Measurements from ENCODE around the gene NCBP2.

Gene NCBP2

DNA sequence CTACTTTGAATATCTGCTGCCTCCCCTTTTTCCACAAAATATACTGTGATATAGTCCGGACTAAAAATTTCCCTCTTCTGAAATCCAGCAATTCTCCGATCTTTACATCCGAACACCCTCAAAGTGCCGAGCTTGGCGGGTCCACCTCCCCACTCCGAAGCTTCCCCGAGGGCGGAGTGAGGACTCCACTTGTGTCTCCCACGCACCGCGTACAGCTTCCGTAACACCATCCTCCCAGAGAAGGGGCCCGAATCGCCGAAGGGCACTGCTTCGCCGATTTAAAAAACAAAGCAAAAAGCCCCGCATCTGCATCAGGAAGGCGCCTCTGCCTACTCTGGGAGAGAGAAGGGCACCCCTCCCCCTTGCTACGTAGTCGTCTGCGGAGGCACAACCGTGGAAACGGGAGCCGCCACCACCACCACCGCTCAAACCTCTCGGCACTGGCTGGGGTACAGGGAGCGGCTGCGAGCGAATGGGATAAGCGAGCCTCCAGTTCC lies 551 bp downstream of the NCBP2 start:
- in situ Hi-C loops (cut with MboI; ENCODE audit: low sequenced_read_pairs): no loop called here

- in situ Hi-C loops (cut with MboI; ENCODE audit: low sequenced_read_pairs): no loop called here
These were observed 3.8 kb downstream of the NCBP2 start for GRCh38 chr3:196938576-196938975.

DNA sequence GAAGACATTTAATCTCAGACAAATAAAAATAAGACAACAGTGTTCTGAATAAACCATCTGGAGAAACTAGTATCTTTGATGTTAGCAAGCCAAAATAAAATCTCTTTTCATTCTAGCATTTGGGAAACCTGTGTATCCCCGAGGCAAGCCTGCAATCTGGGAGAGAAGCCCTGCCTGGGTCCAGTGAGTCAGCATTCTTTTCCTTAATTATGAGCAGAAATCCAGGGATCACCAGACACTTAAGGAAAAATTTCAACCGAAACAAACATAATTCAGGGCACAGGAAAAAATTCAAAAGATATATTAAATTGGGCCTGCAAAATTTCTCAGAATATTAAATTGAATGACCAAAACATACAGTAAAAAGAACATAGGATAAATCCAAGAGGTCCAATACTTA lies 4.2 kb downstream of the NCBP2 start:
- in situ Hi-C loops (cut with MboI; ENCODE audit: low sequenced_read_pairs): no loop called here

DNA sequence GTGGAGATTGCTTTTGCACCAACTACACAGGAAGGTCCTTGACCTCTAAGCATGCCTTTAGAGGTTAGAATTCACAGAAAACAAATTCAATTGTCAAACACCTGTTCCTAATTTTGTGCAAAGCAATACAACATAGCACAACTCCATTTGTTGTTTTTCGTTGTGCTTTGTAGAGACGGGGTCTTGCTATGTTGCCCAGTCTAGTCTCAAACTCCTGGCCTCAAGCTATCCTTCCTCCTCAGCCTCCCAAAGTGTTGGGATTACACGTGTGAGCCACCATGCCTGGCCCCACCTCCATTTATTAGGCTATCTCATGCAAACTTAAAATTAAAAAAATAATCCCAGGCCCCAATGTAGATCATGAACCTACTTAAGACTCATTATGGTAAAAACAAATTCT lies 6.0 kb downstream of the NCBP2 start:
- in situ Hi-C loops (cut with MboI; ENCODE audit: low sequenced_read_pairs): no loop called here

DNA sequence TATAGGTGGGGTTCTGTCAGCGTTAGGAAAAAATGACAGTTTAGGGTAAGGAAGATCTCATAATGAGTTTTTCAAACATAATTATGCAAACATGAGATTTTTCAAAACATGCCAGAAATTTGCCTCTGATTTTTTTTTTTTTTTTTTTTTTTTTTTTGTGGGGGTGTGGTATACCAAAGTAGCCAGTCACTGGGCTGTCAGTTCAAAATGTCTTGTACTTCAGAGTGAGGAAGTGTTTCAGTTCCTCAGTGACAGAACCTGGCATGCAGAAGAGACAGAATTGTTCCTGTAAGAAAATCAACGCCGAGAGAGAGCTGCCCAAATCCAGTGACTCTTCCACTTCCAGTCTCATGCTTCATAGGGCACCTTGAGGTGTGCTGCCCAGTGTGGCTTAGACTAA lies 9.7 kb downstream of the NCBP2 start:
- in situ Hi-C loops (cut with MboI; ENCODE audit: low sequenced_read_pairs): no loop called here

DNA sequence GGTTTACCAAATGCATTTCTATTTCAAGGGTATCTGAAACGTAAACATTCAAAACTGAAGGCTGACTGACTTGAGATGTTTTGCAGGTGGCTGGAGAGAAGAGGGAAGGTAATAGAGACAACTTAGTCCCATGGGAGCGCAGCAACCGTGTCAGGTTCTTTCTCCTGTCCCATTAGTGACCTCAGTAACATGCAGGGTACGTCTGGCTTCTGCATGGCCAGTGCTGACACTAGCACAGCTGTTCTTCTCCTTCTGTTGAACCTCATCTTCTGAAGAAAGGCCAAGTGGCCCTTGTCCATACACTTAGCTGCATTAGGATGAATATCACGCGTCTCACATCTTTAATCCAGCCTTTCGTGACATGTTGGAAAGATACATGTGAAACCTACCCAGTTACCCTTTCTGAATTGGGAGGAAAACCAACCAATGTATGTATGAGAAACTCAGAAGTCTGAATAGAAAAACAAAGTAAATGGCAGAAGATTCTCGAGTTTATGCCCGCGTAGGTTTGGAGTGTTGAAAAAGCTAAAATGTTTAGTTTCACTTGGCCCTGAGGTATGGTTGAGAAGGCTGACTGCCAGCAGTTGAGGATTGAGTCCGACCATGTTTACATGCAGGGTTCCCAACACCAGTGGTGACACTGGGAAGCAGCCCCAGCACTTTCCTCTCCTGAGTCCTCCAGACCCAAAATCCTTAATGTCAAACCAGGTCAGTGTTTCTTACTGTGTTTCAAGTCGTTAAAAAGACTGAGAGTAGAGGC lies 10.3 kb downstream of the NCBP2 start:
- in situ Hi-C loops (cut with MboI; ENCODE audit: low sequenced_read_pairs): no loop called here

- in situ Hi-C loops (cut with MboI; ENCODE audit: low sequenced_read_pairs): no loop called here
These were observed 11.2 kb downstream of the NCBP2 start for GRCh38 chr3:196931157-196931556.

DNA sequence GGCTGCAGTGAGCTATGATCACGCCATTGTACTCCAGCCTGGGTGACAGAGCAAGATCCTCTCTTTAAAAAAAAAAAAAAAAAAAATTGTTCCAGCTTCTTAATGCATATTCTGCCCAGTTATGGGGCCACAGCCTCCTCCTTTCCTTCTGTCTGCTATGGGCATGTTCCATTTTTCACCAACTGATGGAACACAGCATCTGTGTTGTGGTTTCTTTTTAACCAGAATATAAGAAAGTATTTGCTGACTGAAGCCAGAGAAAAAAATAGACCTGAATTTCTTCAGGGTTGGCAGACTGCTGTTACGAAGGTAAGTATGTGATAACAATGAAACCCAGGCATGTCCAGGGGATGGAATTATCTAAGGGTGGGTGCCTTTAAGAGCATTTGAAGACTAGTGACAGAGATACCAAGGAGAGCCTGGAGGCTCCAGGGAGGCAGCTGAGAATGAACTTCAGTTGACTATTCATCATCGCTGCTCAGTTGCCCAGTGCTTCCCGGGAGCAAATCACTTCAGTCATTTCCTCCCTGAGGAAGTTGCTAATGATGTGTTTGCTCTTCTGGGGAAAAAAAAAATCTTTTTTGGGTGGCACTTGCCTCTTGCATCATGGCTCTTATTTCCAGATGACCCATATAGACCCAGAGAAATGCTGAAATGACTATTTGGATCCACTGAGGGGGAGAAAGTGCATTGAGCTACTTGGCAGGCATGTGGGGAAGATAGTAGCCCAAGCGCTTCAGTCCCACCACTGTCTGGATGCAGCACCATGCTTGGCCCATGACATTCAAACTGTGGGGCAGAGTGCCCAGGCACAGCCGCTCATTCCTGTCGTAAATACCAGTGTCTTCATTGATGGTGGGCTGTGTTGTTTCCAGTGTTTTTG lies 14.5 kb downstream of the NCBP2 start:
- in situ Hi-C loops (cut with MboI; ENCODE audit: low sequenced_read_pairs): no loop called here

DNA sequence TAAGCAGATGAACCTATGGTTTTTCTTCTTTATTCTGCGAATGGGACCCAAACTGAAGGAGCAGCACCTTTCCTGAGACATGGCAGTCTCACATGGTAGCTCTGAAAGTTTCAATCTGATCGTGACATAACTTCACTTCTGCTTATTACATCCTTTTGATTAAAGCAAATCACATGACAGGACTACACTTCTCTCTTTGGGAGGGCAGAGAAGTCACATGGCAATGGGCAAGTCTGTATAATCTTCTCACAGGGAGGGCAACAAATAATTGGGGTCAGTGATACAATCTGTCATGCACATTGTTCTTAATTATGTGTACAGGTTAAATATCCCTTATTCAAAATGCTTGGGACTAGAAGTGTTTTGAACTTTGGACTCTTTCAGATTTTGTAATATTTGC lies 21.6 kb downstream of the NCBP2 start:
- in situ Hi-C loops (cut with MboI; ENCODE audit: low sequenced_read_pairs): no loop called here

GRCh38 chr3:196918968-196919367 lies 23.4 kb downstream of the NCBP2 start:
- in situ Hi-C loops (cut with MboI; ENCODE audit: low sequenced_read_pairs): no loop called here

GRCh38 chr3:196916995-196917394 lies 25.3 kb downstream of the NCBP2 start:
- in situ Hi-C loops (cut with MboI; ENCODE audit: low sequenced_read_pairs): no loop called here

- in situ Hi-C loops (cut with MboI; ENCODE audit: low sequenced_read_pairs): no loop called here
These were observed 26.1 kb downstream of the NCBP2 start for GRCh38 chr3:196916221-196916620.

GRCh38 chr3:196915375-196915774 lies 27.0 kb downstream of the NCBP2 start:
- in situ Hi-C loops (cut with MboI; ENCODE audit: low sequenced_read_pairs): no loop called here

DNA sequence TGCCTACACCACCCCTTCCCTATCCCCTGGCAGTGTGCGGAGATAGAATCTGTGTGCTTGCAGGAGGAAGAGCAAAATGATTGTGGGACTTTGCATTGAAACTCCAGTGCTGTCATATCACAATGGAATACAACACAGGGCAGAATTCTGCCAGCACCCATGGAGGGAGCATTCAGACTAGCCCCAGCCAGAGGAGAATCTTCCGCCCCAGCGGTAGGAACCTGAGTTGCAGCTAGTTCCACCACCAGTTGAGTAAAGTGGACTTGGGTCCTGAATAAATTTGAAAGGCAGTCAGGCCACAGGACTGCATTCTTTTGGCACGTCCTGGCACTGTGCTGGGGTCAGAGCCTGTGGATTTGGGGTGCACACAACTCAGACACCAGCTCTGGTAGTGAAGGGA lies 27.5 kb downstream of the NCBP2 start:
- in situ Hi-C loops (cut with MboI; ENCODE audit: low sequenced_read_pairs): no loop called here

DNA sequence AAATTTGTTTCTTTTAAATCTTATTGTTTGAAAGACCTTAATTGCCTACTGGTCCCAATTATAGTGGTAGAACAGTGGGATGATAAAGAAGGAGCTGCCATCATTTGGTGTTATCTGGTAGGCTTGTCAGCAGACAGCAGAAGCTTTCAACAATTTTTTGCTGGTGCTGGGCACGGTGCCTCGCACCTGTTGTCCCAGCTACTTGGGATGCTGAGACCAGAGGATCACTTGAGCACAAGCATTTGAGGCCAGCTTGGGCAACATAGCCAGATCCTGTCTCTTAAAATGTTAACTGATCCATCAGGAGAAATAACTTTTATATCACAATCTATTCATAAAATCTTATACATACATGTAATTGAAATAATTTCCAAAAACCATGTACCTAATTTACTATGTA lies 38.6 kb downstream of the NCBP2 start:
- in situ Hi-C loops (cut with MboI; ENCODE audit: low sequenced_read_pairs): no loop called here

- in situ Hi-C loops (cut with MboI; ENCODE audit: low sequenced_read_pairs): no loop called here
These were observed 40.0 kb downstream of the NCBP2 start for GRCh38 chr3:196902296-196902695.

GRCh38 chr3:196901768-196902167 lies 40.6 kb downstream of the NCBP2 start:
- in situ Hi-C loops (cut with MboI; ENCODE audit: low sequenced_read_pairs): no loop called here

- in situ Hi-C loops (cut with MboI; ENCODE audit: low sequenced_read_pairs): no loop called here
These were observed 46.1 kb downstream of the NCBP2 start for GRCh38 chr3:196896229-196896628.

- in situ Hi-C loops (cut with MboI; ENCODE audit: low sequenced_read_pairs): no loop called here
These were observed 47.6 kb downstream of the NCBP2 start for GRCh38 chr3:196894557-196895295.

DNA sequence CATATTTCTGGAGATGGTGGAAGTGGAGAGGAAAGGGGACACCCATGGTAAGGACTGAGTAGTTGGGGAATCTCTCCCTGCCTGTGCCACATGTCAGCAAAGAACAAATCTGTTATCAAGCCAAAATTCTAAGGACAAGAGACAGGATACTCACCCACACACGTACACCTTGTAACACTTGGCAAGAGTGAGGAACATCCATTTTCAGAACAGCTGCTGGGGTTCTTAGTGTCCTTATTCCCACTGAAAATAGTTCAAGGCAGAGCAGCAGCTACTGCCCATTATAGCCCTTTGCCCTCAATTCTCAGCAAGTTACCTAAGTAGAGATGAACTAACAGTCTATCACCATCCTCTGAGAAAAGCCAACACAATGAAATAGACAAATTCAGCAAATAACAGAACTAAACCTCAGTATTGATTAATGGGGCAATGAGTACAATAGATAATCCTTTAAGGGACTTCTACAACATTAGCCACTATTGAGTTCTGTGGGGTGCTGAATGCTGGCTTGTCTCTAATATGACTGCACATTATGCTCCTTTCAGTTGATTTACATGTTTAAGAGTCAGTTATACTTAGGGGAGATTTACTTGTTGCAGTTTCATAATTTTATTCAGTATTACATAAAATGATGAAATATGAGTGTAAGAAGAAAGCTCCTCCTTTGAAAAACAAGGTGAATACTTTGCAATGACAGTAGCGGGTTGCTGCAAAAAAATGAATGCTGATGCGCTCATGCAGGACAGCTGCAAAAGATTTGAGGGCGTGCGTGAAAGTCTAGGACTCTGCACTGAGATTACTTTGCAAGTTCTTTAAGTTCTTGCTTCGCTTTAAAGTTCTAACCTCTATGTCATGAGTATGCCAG lies 52.3 kb downstream of the NCBP2 start:
- in situ Hi-C loops (cut with MboI; ENCODE audit: low sequenced_read_pairs): no loop called here
